DMS 273 treated with DMSO at 0.1 percent for 48 hours (cell line): ENCODE results near the gene TPK1.

ENCODE experiments used
- DNase-seq: peaks from one replicate; lab custom pipeline; 2025; lab: John Stamatoyannopoulos, UW

Gene TPK1

GRCh38 chr7:144723301-144723700 is 112.6 kb downstream of the TPK1 start:
- no peak for DNase-seq

GRCh38 chr7:144720710-144721109 is 115.1 kb downstream of the TPK1 start:
- no peak for DNase-seq

DNA sequence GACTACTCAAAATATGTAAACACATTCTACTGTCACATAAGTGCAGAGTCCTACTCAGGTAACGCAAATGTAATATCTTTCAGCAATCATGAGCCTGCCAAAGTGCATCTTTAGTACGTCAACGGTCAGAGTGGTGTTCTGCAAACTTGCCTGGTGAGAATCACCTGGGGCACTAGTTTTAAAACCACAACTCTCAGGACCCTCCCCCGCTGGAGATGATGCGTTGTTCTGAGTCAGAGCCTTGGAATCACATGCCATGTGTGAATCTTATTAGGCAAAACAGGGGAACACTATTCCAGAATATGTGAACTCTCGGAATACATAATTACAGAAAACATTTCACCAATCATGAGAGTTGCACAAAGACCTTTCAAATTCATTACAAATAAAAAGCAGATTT is 115.7 kb downstream of the TPK1 start:
- no peak for DNase-seq

GRCh38 chr7:144717720-144718119 is 118.1 kb downstream of the TPK1 start:
- no peak for DNase-seq

GRCh38 chr7:144713850-144714249 is 122.0 kb downstream of the TPK1 start:
- DNase-seq, result no peak

GRCh38 chr7:144710791-144711190 is 125.1 kb downstream of the TPK1 start:
- no peak for DNase-seq

DNA sequence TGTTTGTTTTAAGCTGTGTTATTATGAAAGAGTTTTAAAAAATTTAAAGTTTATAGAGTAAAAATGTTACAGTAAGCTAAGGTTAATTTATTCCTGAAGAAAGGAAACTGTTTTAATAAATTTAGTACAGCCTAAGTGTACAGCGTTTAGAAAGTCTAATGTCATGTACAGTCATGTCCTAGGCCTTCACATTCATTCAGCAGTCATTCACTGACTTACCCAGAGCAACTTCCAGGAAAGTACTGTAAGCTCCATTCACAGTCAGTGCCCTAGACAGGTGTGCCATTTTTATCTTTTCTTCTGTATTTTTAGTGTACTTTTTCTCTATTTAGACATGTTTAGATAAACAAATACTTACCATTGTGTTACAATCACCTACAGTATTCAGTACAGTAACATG is 126.8 kb downstream of the TPK1 start:
- no peak for DNase-seq

GRCh38 chr7:144691240-144691639 is 144.6 kb downstream of the TPK1 start:
- DNase-seq, result no peak

GRCh38 chr7:144682581-144683280 is 153.1 kb downstream of the TPK1 start:
- DNase-seq, result no peak

GRCh38 chr7:144676492-144676891 is 159.4 kb downstream of the TPK1 start:
- DNase-seq, result no peak

- no peak for DNase-seq
Observed at GRCh38 chr7:144674550-144674949, 161.3 kb downstream of the TPK1 start.

GRCh38 chr7:144672869-144673268 is 163.0 kb downstream of the TPK1 start:
- no peak for DNase-seq

GRCh38 chr7:144671429-144671828 is 164.4 kb downstream of the TPK1 start:
- no peak for DNase-seq

DNA sequence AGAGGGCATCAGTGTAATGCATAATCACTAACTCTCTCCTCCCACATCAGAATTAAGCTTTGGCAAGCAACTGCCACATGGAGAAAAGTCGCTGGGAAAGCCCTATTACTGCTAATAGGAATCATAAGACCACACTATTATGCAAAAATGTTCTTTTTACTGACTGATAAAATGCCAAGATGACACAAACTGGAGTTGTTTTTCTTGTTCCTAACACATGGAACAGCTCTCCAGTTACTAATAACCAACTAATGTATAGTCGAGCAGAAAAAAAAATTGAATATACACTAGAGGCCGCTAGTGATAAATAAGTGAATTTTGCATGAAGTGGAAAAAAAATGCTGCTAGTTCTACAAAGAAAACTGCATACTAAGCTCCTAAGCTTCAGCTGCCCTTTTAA is 165.6 kb downstream of the TPK1 start:
- no peak for DNase-seq

DNA sequence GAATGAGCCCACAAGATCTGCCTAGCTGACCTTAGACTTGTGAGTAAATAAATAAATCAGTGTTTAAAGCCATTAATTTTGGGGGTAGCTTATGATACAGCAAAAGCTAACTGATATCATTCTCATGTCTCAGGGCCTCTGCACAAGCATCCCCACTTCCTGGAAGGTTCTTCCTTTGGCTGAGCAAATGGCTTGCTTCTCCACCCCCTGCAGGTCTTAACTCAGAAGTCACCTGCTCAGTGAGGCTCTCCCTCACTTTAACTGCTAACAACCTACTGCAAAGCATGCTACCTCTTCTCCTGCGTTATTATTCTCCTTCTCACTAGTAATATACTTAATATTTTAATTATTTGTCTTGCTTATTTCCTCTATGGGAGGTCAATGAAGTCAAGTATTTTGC is 167.3 kb downstream of the TPK1 start:
- DNase-seq, result no peak

GRCh38 chr7:144665689-144666381 is 170.0 kb downstream of the TPK1 start:
- no peak for DNase-seq

DNA sequence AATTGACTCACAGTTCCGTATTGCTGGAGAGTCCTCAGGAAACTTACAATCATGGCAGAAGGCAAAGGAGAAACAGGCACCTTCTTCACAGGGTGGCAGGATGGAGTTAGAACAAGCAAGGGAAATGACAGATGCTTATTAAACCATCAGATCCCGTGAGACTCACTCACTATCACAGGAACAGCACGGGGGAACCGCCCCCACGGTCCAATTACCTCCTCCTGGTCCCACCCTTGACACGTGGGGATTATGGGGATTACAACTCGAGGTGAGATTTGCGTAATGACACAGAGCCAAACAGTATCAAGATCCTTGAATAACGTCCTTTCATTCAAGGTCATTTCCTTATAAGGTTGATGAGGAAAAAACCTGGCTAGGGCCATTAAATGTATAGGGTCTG is 176.6 kb downstream of the TPK1 start:
- no peak for DNase-seq

DNA sequence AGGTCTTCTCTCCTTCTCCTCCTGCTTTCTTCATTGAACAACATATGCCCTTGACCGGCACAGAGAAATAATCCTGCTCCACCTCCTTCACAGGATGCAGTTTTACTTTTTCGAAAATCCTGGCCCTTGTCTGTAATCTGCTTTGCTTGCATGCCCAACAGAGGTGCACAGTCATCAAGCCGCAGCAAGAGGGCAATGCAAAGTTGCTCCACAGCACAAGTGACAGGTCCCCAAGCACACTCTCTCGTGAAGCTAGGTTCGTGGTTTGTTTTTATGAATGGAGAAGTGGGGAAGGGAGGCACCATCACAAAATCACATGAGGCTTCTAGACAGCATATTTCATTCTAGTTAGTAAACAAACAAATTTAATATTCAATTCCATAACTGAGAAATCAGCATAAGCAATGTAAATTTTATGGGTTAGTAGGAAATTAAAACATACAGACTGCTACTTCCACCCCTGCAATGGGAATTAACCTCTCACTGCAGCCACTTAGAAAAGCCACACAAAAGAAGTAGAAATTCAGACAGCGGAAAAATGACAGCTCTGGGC is 178.8 kb downstream of the TPK1 start:
- DNase-seq, result no peak

DNA sequence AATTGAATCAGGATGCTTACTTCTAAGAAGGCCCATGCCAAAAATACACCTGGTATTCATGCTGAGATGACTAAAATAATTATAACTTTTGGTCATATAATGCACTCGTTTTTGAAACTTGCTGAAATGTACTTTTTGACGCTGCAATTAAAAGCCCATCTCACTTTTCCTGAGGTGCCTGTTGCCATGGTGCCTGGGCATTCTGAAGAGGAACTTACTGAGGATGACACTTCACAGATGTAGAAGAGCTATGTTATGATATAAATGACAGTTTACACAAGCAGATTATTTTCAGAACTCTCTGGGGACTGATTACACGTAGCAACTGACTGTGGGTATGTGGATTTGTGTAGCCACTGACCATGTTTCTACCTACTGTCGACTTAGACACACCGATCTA is 182.4 kb downstream of the TPK1 start:
- DNase-seq, result no peak

- DNase-seq, result no peak
Observed at GRCh38 chr7:144650439-144650838, 185.4 kb downstream of the TPK1 start.

DNA sequence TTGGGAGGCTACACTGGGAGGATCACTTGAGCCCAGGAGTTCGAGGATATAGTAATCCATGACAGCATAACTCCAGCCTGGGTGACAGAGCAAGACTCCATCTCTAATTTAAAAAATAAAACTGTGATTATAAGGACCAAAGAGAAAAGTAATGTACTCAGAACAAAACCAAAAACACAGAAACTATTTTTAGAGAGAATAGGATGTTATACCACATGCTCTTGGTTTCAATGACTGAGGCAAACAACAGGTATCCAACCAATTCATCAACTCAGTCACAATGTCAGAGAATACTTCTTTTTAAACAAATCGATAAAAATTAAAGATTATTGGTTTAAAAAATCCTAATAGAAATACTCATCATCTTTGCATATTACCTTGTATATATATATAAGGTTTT is 186.7 kb downstream of the TPK1 start:
- DNase-seq, result no peak

DNA sequence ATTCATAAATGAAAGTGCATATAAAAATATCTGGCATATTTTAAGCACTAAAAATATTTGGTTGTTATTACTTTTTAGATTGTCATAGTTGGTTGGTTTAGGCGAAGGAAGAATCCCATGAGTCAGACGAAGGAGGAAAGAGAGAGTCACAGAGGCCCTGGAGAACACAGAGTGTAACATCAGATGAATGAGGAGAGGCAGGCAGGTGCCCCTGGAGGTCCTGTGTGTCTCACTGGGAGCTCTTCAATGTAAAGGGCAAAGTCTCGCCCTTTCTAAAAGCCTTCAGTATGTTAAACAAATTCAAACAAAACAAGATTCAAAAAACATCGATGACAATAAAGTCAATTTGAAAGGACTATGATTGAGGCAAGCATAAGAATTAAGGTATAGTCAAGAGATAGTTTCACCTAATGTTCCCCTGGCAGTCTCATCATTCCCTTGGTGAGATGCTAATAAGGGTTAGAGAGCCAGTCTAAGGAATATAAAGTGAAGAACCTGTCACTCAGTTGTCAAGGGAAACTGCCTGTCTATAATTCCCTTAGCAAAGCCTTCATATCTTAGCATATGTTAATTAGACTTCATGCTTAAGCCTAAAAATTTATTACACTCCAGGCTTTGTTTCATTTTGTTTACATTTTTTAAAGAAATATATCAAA is 194.3 kb downstream of the TPK1 start:
- DNase-seq, result no peak

GRCh38 chr7:144632724-144633123 is 203.1 kb downstream of the TPK1 start:
- DNase-seq, result no peak
